MM.1S (cell line): Measurements from ENCODE around the gene JSRP1.

Experiments
- DNase-seq: peaks from one replicate; pipeline ENCODE4 v3.0.0-alpha.2; 2015
- H2AFZ ChIP-seq: fragments of 300-600 bp; sonication (generic); 2 replicates; pipeline ENCODE4 v1.6.0; 2016; ENCODE audit warnings: antibody characterized with exemption, low read length
- H3F3A ChIP-seq: fragments of 300-600 bp; sonication (generic); 2 replicates; pipeline ENCODE4 v1.6.1; 2016; ENCODE audit warnings: mild to moderate bottlenecking, antibody characterized with exemption, low read length, moderate library complexity, mixed read lengths; ENCODE audit not compliant: insufficient read depth
- H3K27ac ChIP-seq: fragments of 300-600 bp; sonication (generic); 2 replicates; pipeline ENCODE4 v1.5.1; 2016; ENCODE audit warnings: mild to moderate bottlenecking, low read length
- H3K27me3 ChIP-seq: fragments of 300-600 bp; sonication (generic); replicated peaks from 2 replicates; pipeline ENCODE4 v1.6.0; 2016; ENCODE audit warnings: low read length; ENCODE audit not compliant: insufficient read depth
- H3K36me3 ChIP-seq: fragments of 300-600 bp; sonication (generic); replicated peaks from 2 replicates; pipeline ENCODE4 v1.6.1; 2016; ENCODE audit warnings: mild to moderate bottlenecking, low read length, mixed read lengths; ENCODE audit not compliant: insufficient read depth
- H3K4me1 ChIP-seq: fragments of 300-600 bp; sonication (generic); 2 replicates; pipeline ENCODE4 v1.6.1; 2016; ENCODE audit warnings: low read length, mixed read lengths
- H3K4me2 ChIP-seq: fragments of 300-600 bp; sonication (generic); 2 replicates; pipeline ENCODE4 v1.6.0; 2016; ENCODE audit warnings: low read depth, low read length
- H3K4me3 ChIP-seq: fragments of 300-600 bp; sonication (generic); 2 replicates; pipeline ENCODE4 v1.5.1; 2016; ENCODE audit warnings: low read length, mixed read lengths
- H3K79me2 ChIP-seq: fragments of 300-600 bp; sonication (generic); 2 replicates; pipeline ENCODE4 v1.6.1; 2016; ENCODE audit warnings: mixed run types, low read length, mixed read lengths
- H3K9ac ChIP-seq: fragments of 300-600 bp; sonication (generic); 2 replicates; pipeline ENCODE4 v1.6.1; 2016; ENCODE audit warnings: low read length, mixed read lengths
- H3K9me2 ChIP-seq: fragments of 300-600 bp; sonication (generic); replicated peaks from 2 replicates; pipeline ENCODE4 v1.6.1; 2016; ENCODE audit warnings: mild to moderate bottlenecking, low read length, mixed read lengths; ENCODE audit not compliant: insufficient read depth
- H3K9me3 ChIP-seq: fragments of 300-600 bp; sonication (generic); replicated peaks from 2 replicates; pipeline ENCODE4 v1.6.1; 2016; ENCODE audit warnings: mild to moderate bottlenecking, low read length, mixed read lengths; ENCODE audit not compliant: insufficient read depth
- H4K20me1 ChIP-seq: fragments of 300-600 bp; sonication (generic); 2 replicates; pipeline ENCODE4 v1.6.1; 2016; ENCODE audit warnings: mild to moderate bottlenecking, low read length, moderate library complexity, mixed read lengths; ENCODE audit not compliant: insufficient read depth
- EZH2 ChIP-seq: fragments of 300-600 bp; sonication (generic); optimal IDR thresholded peaks from 2 replicates; pipeline ENCODE3; 2017; ENCODE audit warnings: low read depth, mild to moderate bottlenecking, antibody characterized with exemption, low read length, mixed read lengths
- EZH2phosphoT487 ChIP-seq: fragments of 300-600 bp; sonication (generic); IDR thresholded peaks from 2 replicates; pipeline ENCODE4 v1.6.1; 2018; ENCODE audit warnings: antibody characterized with exemption, low read length
- TF ChIP-seq, protein P1 (sequence below): fragments of 300-600 bp; sonication (generic); IDR thresholded peaks from 2 replicates; pipeline ENCODE4 v1.5.1; 2016; ENCODE audit warnings: antibody characterized with exemption, low read length, mixed read lengths

Gene JSRP1

DNA sequence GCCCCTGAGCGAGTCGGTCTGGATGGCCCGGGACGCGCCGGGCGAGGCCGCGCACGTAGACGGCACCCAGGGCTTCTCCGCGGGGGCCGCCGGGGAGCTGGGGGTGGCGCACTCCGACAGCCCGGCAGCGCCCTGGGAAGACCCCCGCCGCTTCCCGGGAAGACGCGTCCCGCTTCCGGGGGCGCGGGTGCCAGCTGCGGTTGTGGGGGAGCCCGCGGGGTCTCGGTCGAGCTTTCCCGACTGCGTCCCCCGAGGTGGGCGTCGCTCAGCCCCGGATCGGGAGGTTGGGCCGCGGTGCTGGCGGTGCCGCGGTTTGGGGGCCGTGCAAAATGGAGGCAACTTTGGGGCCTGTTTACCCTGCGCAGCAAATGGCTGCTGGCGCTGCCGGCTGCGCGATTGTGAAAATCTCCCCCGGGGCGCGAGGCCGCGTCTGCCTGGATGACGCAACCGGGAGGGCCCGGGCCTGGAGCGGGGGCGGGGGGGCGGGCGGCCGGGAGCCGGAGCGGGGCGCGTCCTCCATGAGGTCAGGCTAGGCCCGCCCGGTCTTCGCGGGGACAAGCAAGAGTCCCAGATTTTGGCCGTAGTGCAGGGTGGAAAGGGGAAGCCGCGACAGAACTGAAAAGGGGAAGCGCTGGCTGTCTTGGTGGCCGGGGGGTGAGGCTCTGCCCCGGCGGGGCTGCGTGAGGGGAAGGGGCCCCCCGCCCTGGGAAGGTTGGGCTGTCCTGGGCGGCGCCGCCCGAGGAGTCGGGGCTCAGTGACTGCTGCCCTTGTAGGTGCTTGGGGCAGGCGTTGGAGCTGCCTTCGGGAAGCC, 14.4 kb upstream of the JSRP1 start:
- Histone ChIP-seq H4K20me1 (peaks cover 38% of the 10 kb centered on the region), H3K9me2 (no peaks in the 10 kb centered on the region), H3K9me3 (no peaks in the 10 kb centered on the region), H3K4me2 (peak overlapping the region; percentile 91), H3K27ac (peak overlapping the region; percentile 83), H2AFZ (no peak overlapping the region), H3K4me3 (peak overlapping the region; percentile 98), H3K9ac (peak overlapping the region; percentile 97), H3K36me3 (peaks cover 17% of the 10 kb centered on the region), H3F3A (peaks cover 53% of the 10 kb centered on the region), H3K4me1 (peaks cover 40% of the 10 kb centered on the region), H3K27me3 (no peaks in the 10 kb centered on the region), H3K79me2 (peaks cover 72% of the 10 kb centered on the region)
- DNase-seq: peak; percentile 52
- TF ChIP-seq, protein P1, sequence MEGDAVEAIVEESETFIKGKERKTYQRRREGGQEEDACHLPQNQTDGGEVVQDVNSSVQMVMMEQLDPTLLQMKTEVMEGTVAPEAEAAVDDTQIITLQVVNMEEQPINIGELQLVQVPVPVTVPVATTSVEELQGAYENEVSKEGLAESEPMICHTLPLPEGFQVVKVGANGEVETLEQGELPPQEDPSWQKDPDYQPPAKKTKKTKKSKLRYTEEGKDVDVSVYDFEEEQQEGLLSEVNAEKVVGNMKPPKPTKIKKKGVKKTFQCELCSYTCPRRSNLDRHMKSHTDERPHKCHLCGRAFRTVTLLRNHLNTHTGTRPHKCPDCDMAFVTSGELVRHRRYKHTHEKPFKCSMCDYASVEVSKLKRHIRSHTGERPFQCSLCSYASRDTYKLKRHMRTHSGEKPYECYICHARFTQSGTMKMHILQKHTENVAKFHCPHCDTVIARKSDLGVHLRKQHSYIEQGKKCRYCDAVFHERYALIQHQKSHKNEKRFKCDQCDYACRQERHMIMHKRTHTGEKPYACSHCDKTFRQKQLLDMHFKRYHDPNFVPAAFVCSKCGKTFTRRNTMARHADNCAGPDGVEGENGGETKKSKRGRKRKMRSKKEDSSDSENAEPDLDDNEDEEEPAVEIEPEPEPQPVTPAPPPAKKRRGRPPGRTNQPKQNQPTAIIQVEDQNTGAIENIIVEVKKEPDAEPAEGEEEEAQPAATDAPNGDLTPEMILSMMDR: no peak
- no peak for TF ChIP-seq EZH2
- TF ChIP-seq EZH2phosphoT487: no peak

- no peaks in the 10 kb centered on the region for H3K27me3 ChIP-seq
- peak overlapping the region; percentile 79 for H3K4me2 ChIP-seq
- peak overlapping the region; percentile 83 for H3K27ac ChIP-seq
- peak overlapping the region; percentile 97 for H3K9ac ChIP-seq
- H3K79me2 ChIP-seq: peaks cover 68% of the 10 kb centered on the region
- DNase-seq: peak; percentile 46
- H3K9me3 ChIP-seq: no peaks in the 10 kb centered on the region
- H3K9me2 ChIP-seq: no peaks in the 10 kb centered on the region
- peak overlapping the region; percentile 98 for H3K4me3 ChIP-seq
- H3K36me3 ChIP-seq: peaks cover 17% of the 10 kb centered on the region
- peaks cover 38% of the 10 kb centered on the region for H4K20me1 ChIP-seq
- H2AFZ ChIP-seq: no peak overlapping the region
- peaks cover 53% of the 10 kb centered on the region for H3F3A ChIP-seq
- no peak for TF ChIP-seq EZH2
- TF ChIP-seq, protein P1: no peak
- no peak for TF ChIP-seq EZH2phosphoT487
- H3K4me1 ChIP-seq: peaks cover 40% of the 10 kb centered on the region
Observed at GRCh38 chr19:2270157-2270422, 13.9 kb upstream of the JSRP1 start.

DNA sequence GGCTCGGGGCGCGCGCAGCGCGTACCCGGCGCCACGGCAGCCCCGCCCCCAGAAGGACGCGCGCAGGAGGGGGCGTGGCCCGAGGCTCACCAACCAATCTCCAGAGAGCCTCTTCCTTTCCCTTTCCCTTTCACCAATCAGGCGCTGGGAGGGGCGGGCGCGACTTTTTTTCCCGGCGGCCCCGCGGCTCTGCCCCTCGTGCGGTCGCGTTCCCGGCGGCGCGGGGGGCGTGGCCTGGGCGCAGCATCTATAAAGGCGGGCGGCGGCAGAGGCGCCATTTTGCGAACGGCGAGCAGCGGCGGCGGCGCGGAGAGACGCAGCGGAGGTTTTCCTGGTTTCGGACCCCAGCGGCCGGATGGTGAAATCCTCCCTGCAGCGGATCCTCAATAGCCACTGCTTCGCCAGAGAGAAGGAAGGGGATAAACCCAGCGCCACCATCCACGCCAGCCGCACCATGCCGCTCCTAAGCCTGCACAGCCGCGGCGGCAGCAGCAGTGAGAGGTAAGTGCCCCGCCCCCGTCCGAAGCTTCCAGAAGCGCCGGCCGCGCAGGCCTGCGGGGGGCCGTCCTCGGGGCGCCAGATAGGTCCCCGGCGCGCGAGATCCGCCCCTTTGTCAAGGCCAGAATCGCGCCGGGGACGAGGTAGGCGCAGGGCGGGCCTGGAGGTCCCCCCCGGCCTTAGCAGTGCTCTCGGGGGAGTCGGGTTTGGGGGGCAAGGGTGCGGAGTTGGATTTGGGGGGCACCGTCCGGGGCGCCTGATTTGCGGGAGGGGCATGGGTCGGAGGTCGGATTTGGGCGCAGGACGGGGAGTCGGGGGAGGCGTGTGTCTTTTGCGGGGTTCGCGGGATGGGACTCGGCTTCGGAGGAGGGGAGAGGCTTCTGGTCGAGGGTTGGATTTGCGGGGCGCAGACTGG, 13.3 kb upstream of the JSRP1 start:
- Histone ChIP-seq H3K27ac (peak overlapping the region; percentile 83), H3K9me2 (no peaks in the 10 kb centered on the region), H3K4me3 (peak overlapping the region; percentile 98), H4K20me1 (peaks cover 38% of the 10 kb centered on the region), H3K27me3 (no peaks in the 10 kb centered on the region), H3K4me1 (peaks cover 40% of the 10 kb centered on the region), H3F3A (peaks cover 53% of the 10 kb centered on the region), H3K4me2 (peak overlapping the region; percentile 90; the same call in 1 of the 2 replicates), H2AFZ (peak overlapping the region; percentile 68), H3K9me3 (no peaks in the 10 kb centered on the region), H3K79me2 (peaks cover 64% of the 10 kb centered on the region), H3K9ac (peak overlapping the region; percentile 97), H3K36me3 (peaks cover 17% of the 10 kb centered on the region)
- TF ChIP-seq, protein P1: peak; percentile 25; the same call in 1 of the 2 replicates
- no peak for TF ChIP-seq EZH2phosphoT487
- no peak for TF ChIP-seq EZH2
- peak; percentile 98 for DNase-seq
